Gastroesophageal sphincter (tissue), 4 donors: ENCODE results near the gene MTA3. TPM values are rescaled to one million over a fixed set of nuclear protein-coding genes. Genes with fewer than 3 reads are reported as not detected.

Experiments used
- ATAC-seq: fragments of 150-250 bp; one replicate; pipeline ENCODE4 v1.9.1; 2016; ENCODE audit warnings: mild to moderate bottlenecking, moderate library complexity
- H3K27ac ChIP-seq, 4 donors: fragments of 200-600 bp; sonication (generic) in 3 of 4; 1 replicate in 3 of 4; 2 replicates in 1 of 4; pipeline ENCODE4 v1.5.1; 2016 to 2019
- H3K27me3 ChIP-seq: fragments of 200-600 bp; sonication (generic); one replicate; pipeline ENCODE4 v1.5.1; 2019
- H3K36me3 ChIP-seq, 2 donors: fragments of 200-600 bp; sonication (generic); one replicate each; pipeline ENCODE4 v1.5.1; 2019; ENCODE audit warnings: control low read depth in 1 of 2
- H3K4me1 ChIP-seq, 3 donors: fragments of 200-600 bp; sonication (generic); 1 replicate in 2 of 3; 2 replicates in 1 of 3; pipeline ENCODE4 v1.5.1; 2016 to 2019; ENCODE audit warnings: control low read depth in 2 of 3
- H3K4me3 ChIP-seq, 2 donors: fragments of 200-600 bp; sonication (generic); one replicate each; pipeline ENCODE4 v1.5.1; 2019; ENCODE audit warnings: mild to moderate bottlenecking in 1 of 2, moderate library complexity in 1 of 2
- H3K9me3 ChIP-seq, 3 donors: fragments of 200-600 bp; sonication (generic); one replicate each; pipeline ENCODE4 v1.5.1; 2017 to 2019; ENCODE audit warnings: control low read depth in 2 of 3
- CTCF ChIP-seq, 4 experiments: fragments of 200-600 bp in 2 of 4; fragments of 450-650 bp in 2 of 4; sonication (generic) in 1 of 4; IDR thresholded peaks; one replicate each; pipeline ENCODE4 v1.5.1; 2017 to 2019; ENCODE audit warnings: antibody characterized with exemption in 4 of 4, mild to moderate bottlenecking in 2 of 4, moderate library complexity in 2 of 4
- EP300 ChIP-seq: sonication (generic); formaldehyde crosslinking; IDR thresholded peaks from one replicate; pipeline ENCODE4 v1.6.1; 2017; ENCODE audit warnings: antibody characterized with exemption, mild to moderate bottlenecking
- POLR2A ChIP-seq, 2 donors: fragments of 450-650 bp; IDR thresholded peaks; one replicate each; pipeline ENCODE4 v1.6.1; 2017; ENCODE audit warnings: antibody characterized with exemption in 2 of 2, mild to moderate bottlenecking in 2 of 2, moderate library complexity in 1 of 2
- POLR2AphosphoS5 ChIP-seq: sonication (generic); formaldehyde crosslinking; IDR thresholded peaks from one replicate; pipeline ENCODE4 v1.6.1; 2017; ENCODE audit warnings: antibody characterized with exemption
- WGBS, 2 donors: methylation state at CpG; one replicate each; pipeline ENCODE4 v1.1.5; 2018; ENCODE audit warnings: low coverage in 1 of 2; 5-methylcytosine and 5-hydroxymethylcytosine counted together
- total RNA-seq, 4 donors: library from RNA; depleted of rRNA; stranded (reverse); fragments of >200 nt; gene quantifications; one replicate each; pipeline ENCODE4 v1.1.0, GENCODE V29; 2016

Gene MTA3
- total RNA-seq, 4 donors from 2014 or later = 22.7 to 56.2 (median 29.3) TPM

GRCh38 chr2:42653908-42654445, 85.5 kb downstream of the MTA3 start:
- no peak for TF ChIP-seq POLR2AphosphoS5
- TF ChIP-seq CTCF (IDR thresholded peaks at IDR 0.05) = no peak
- no peak for TF ChIP-seq EP300
- no peak for TF ChIP-seq POLR2A (IDR thresholded peaks at IDR 0.05)
- peaks cover 0 to 10% (median 0%) of the 10 kb centered on the region in 3 donors for H3K4me1 ChIP-seq
- H3K36me3 ChIP-seq = peaks cover 0 to 23% of the 10 kb centered on the region in 2 donors
- H3K27ac ChIP-seq = no peak overlapping the region
- no peak overlapping the region for H3K4me3 ChIP-seq
- H3K9me3 ChIP-seq = no peaks in the 10 kb centered on the region
- 80 to 86% methylated on average over 1 of the region's 2 CpGs for WGBS, 2 donors
- H3K27me3 ChIP-seq = no peaks in the 10 kb centered on the region
- no peak for ATAC-seq

GRCh38 chr2:42658306-42658705, 89.9 kb downstream of the MTA3 start:
- H3K4me1 ChIP-seq = peaks cover 0 to 5% (median 0%) of the 10 kb centered on the region in 3 donors
- H3K9me3 ChIP-seq = no peaks in the 10 kb centered on the region
- 72 to 82% methylated on average over 8 of the region's 8 CpGs for WGBS, 2 donors
- H3K27ac ChIP-seq = no peak overlapping the region
- no peaks in the 10 kb centered on the region for H3K27me3 ChIP-seq
- ATAC-seq = no peak
- TF ChIP-seq CTCF (IDR thresholded peaks at IDR 0.05) (no peak), POLR2AphosphoS5 (no peak), POLR2A (IDR thresholded peaks at IDR 0.05) (no peak), EP300 (no peak)
- H3K4me3 ChIP-seq = no peak overlapping the region
- peaks cover 0 to 31% of the 10 kb centered on the region in 2 donors for H3K36me3 ChIP-seq

GRCh38 chr2:42659609-42660008, 91.2 kb downstream of the MTA3 start:
- H3K36me3 ChIP-seq = peaks cover 0 to 29% of the 10 kb centered on the region in 2 donors
- no peaks in the 10 kb centered on the region for H3K4me1 ChIP-seq
- H3K4me3 ChIP-seq = no peak overlapping the region
- ATAC-seq = no peak
- no peak overlapping the region for H3K27ac ChIP-seq
- TF ChIP-seq CTCF (IDR thresholded peaks at IDR 0.05) (no peak), POLR2A (IDR thresholded peaks at IDR 0.05) (no peak), POLR2AphosphoS5 (no peak), EP300 (no peak)
- 60 to 70% methylated on average over 3 of the region's 4 CpGs for WGBS, 2 donors
- H3K27me3 ChIP-seq = no peaks in the 10 kb centered on the region
- no peaks in the 10 kb centered on the region for H3K9me3 ChIP-seq

GRCh38 chr2:42663106-42663780, 94.8 kb downstream of the MTA3 start:
- peak; percentile 85 for ATAC-seq
- Histone ChIP-seq H3K27me3 (no peaks in the 10 kb centered on the region), H3K4me3 (no peak overlapping the region), H3K4me1 (peaks cover 0 to 5% (median 0%) of the 10 kb centered on the region in 3 donors), H3K36me3 (peaks cover 0 to 9% of the 10 kb centered on the region in 2 donors), H3K27ac (no peak overlapping the region), H3K9me3 (no peaks in the 10 kb centered on the region)
- 24 to 28% methylated on average over 2 to 3 of the region's 3 CpGs for WGBS, 2 donors
- TF ChIP-seq CTCF (IDR thresholded peaks at IDR 0.05) (peak; percentile 87 to 94 (median 91)), POLR2A (IDR thresholded peaks at IDR 0.05) (no peak), EP300 (no peak)

- no peaks in the 10 kb centered on the region for H3K9me3 ChIP-seq
- peaks cover 0 to 5% (median 0%) of the 10 kb centered on the region in 3 donors for H3K4me1 ChIP-seq
- H3K27me3 ChIP-seq = no peaks in the 10 kb centered on the region
- 72 to 88% methylated on average over 3 of the region's 3 CpGs for WGBS, 2 donors
- ATAC-seq = no peak
- no peak overlapping the region for H3K27ac ChIP-seq
- H3K4me3 ChIP-seq = no peak overlapping the region
- H3K36me3 ChIP-seq = peaks cover 0 to 9% of the 10 kb centered on the region in 2 donors
- TF ChIP-seq POLR2AphosphoS5 (no peak), POLR2A (IDR thresholded peaks at IDR 0.05) (no peak), CTCF (IDR thresholded peaks at IDR 0.05) (no peak), EP300 (no peak)
Measured at GRCh38 chr2:42663828-42664227, 95.4 kb downstream of the MTA3 start.
